ENCODE data around the gene ASAP3.
"Not testable (repeated sequence)": the region's sequence is repeated elsewhere in the genome, so short reads cannot be mapped to it uniquely, and the experiment has no call there.

ASAP3 gene

GRCh38 chr1:23517581-23517980 is 33.6 kb upstream of the ASAP3 start:
- FAIRE-seq (no peak), DNase-seq (ENCODE audit: extremely low spot score, insufficient read length, low read depth) (no peak)

GRCh38 chr1:23515905-23516304 is 31.9 kb upstream of the ASAP3 start:
- no peak for FAIRE-seq
- DNase-seq (ENCODE audit: extremely low spot score, insufficient read length, low read depth) = no peak

GRCh38 chr1:23514111-23514679 is 30.2 kb upstream of the ASAP3 start:
- FAIRE-seq (no peak), DNase-seq (ENCODE audit: extremely low spot score, insufficient read length, low read depth) (no peak)

GRCh38 chr1:23509896-23510295 is 25.9 kb upstream of the ASAP3 start:
- DNase-seq (ENCODE audit: extremely low spot score, insufficient read length, low read depth) = no peak
- FAIRE-seq = no peak

- DNase-seq (ENCODE audit: extremely low spot score, insufficient read length, low read depth) = no peak
- FAIRE-seq = no peak
These were observed 22.6 kb upstream of the ASAP3 start for GRCh38 chr1:23506376-23507107.

GRCh38 chr1:23505851-23506250 is 21.9 kb upstream of the ASAP3 start:
- DNase-seq (ENCODE audit: extremely low spot score, insufficient read length, low read depth) (no peak), FAIRE-seq (no peak)

GRCh38 chr1:23504156-23504555 is 20.2 kb upstream of the ASAP3 start:
- not testable (repeated sequence) for FAIRE-seq; DNase-seq (ENCODE audit: extremely low spot score, insufficient read length, low read depth)

GRCh38 chr1:23502951-23503350 is 19.0 kb upstream of the ASAP3 start:
- FAIRE-seq = no peak
- no peak for DNase-seq (ENCODE audit: extremely low spot score, insufficient read length, low read depth)

- FAIRE-seq = no peak
- no peak for DNase-seq (ENCODE audit: extremely low spot score, insufficient read length, low read depth)
These were observed 16.5 kb upstream of the ASAP3 start for GRCh38 chr1:23500466-23500865.

GRCh38 chr1:23497777-23498439 is 13.9 kb upstream of the ASAP3 start:
- FAIRE-seq (no peak), DNase-seq (ENCODE audit: extremely low spot score, insufficient read length, low read depth) (no peak)

- FAIRE-seq (no peak), DNase-seq (ENCODE audit: extremely low spot score, insufficient read length, low read depth) (no peak)
These were observed 12.7 kb upstream of the ASAP3 start for GRCh38 chr1:23496490-23497181.

- FAIRE-seq; DNase-seq (ENCODE audit: extremely low spot score, insufficient read length, low read depth): not testable (repeated sequence)
These were observed 10.9 kb upstream of the ASAP3 start for GRCh38 chr1:23494836-23495235.

GRCh38 chr1:23492776-23493175 is 8.8 kb upstream of the ASAP3 start:
- DNase-seq (ENCODE audit: extremely low spot score, insufficient read length, low read depth); FAIRE-seq: not testable (repeated sequence)

- FAIRE-seq = no peak
These were observed 8.2 kb upstream of the ASAP3 start for GRCh38 chr1:23492132-23492720.

GRCh38 chr1:23489842-23490241 is 5.9 kb upstream of the ASAP3 start:
- DNase-seq (ENCODE audit: extremely low spot score, insufficient read length, low read depth) (no peak), FAIRE-seq (no peak)

More at GRCh38 chr1:23492132-23492720, 8.2 kb upstream of the ASAP3 start:
- no peak for DNase-seq (ENCODE audit: extremely low spot score, insufficient read length, low read depth)

- no peak for DNase-seq (ENCODE audit: extremely low spot score, insufficient read length, low read depth)
- no peak for FAIRE-seq
These were observed 988 bp upstream of the ASAP3 start for GRCh38 chr1:23485002-23485332.

GRCh38 chr1:23484253-23485001 is 448 bp upstream of the ASAP3 start:
- DNase-seq (ENCODE audit: extremely low spot score, insufficient read length, low read depth) (peak; percentile 75), FAIRE-seq (peak; percentile 83)

GRCh38 chr1:23481904-23482303 is 2.1 kb downstream of the ASAP3 start:
- no peak for DNase-seq (ENCODE audit: extremely low spot score, insufficient read length, low read depth)
- no peak for FAIRE-seq

GRCh38 chr1:23481026-23481597 is 2.9 kb downstream of the ASAP3 start:
- no peak for DNase-seq (ENCODE audit: extremely low spot score, insufficient read length, low read depth)
- no peak for FAIRE-seq

All from GM18507 (cell line).